DMS53 (cell line): ENCODE data around the gene RFLNA.

Source experiments
- DNase-seq: peaks from one replicate; lab custom pipeline; 2025; lab: John Stamatoyannopoulos, UW

RFLNA gene

GRCh38 chr12:124358572-124358971, 63.7 kb downstream of the RFLNA start:
- no peak for DNase-seq

- DNase-seq: no peak
Observed at GRCh38 chr12:124359671-124360581, 65.0 kb downstream of the RFLNA start.

DNA sequence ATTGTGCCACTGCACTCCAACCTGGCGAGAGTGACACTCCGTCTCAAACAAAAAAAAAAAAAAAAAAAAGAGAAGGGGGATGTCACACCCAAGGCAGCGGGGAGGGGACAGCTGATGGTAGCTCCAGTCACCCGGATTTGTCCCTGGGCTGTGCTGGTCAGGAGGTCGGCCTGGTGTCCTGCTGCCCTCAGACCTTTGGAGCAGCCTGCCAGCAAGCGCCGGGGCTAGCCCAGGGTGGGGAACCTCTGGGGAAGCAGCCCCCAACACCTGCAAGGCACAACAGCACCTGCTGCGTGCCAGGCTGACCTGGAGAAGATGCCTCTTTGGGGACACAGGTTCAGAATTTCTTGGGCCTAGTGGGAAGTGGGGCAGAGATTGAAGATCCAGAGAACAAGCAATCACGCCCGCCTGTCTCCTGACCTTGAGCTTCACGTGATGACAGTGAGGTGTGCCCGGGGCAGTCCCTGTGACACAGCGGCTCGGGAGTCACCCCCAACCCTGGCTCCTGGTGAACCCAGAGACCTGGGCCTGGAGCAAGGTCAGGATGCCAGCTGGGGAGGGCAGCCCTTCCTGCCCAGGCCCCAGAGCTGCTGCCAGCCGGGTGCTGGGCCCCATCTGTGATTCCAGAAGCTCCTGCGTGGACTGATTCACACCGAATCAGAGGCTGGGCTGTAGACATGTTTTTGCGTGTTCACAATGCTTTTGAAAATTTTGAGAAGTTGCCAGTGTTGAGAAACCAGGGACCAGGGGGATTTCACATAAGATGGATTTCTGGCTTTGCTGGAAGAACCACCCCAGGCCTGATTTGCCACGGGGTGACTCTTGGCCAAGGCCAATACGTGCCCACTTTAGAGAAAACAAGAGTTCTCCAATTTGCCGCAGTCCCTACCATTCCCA, 66.4 kb downstream of the RFLNA start:
- no peak for DNase-seq

DNA sequence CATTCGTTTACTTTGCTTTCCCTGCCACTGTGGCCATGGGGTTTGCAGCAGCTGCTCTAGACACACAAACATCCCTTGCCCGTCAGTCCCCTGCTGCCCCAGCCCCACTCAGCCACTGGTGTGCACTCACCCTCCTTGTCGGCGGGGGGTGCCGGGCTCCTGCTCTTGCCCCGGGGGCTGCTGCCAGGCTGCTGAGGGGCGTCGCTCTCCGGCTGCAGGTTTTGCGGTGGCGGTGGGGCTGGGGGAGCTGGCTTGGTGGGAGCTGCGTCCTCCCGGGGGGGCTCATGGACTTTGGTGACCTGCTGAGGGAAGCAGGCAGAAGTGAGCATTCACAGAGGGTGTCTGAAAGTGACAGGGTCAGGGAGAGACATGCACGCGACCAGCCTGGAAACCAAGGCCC, 67.1 kb downstream of the RFLNA start:
- no peak for DNase-seq

DNA sequence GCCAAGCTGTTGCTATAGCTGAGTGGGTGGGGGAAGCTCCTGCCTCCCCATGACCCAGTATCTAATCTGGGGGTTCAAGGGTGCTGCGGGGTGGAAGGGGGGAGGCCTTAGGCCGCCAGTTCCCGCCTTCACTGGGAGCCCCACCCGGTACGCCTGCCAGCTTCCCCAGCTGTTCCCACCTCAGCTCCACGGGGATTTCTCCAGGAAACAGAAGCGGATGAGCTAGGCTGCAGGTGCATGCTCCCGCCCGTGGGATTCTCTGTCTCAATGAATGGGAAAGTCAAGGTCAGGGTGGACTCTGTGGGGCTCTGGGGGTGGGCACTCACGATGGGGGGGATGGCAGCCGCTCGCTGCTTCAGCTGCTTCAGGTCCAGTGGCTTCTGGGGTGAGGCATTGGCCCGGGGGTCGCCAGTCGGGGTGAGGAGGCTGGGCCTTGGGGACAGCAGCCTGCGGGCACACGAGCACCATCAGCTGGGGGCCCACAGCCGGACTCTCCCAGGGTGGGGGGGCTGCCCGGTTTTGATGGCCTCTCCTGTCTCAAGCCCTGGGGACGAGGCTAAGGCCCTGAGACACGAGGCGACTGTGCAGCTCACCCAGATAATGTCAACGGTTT, 68.6 kb downstream of the RFLNA start:
- DNase-seq: no peak

DNA sequence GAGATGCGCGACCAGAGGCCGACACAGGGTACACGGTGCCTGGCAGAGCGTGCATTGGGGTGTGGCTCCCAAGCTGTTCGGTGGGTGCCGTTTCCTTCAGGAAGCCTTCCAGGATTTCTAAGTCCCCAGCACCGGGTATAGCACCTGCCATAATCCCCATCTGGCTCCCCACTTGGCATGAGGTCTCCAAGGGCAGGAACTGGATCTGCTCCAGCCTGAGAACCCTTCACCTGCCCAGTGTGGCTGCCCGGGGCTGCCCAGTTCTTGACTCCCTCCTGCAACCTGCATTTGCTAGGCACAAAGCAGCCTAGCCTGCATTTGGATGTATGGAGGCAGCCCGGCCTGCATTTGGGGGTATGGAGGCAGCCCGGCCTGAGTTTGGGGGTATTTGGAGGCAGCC, 69.7 kb downstream of the RFLNA start:
- DNase-seq: no peak
